ENCODE results near the gene LCNL1.
A peak's percentile ranks its signal among the peaks of the same experiment; 100 is the strongest.
"Not testable (repeated sequence)": the region's sequence is repeated elsewhere in the genome, so short reads cannot be mapped to it uniquely, and the experiment has no call there.

GRCh38 chr9:137004285-137004684 lies 21.5 kb downstream of the LCNL1 start:
- not testable (repeated sequence) for TF ChIP-seq POLR2A (IDR thresholded peaks at IDR 0.05)
- TF ChIP-seq CTCF (IDR thresholded peaks at IDR 0.05): peak in 4 of 7 experiments; percentile 18 to 46 (median 38)
